ENCODE measurements around the gene CCDC171.
"Not testable (repeated sequence)": the region's sequence is repeated elsewhere in the genome, so short reads cannot be mapped to it uniquely, and the experiment has no call there.

CCDC171 gene

DNA sequence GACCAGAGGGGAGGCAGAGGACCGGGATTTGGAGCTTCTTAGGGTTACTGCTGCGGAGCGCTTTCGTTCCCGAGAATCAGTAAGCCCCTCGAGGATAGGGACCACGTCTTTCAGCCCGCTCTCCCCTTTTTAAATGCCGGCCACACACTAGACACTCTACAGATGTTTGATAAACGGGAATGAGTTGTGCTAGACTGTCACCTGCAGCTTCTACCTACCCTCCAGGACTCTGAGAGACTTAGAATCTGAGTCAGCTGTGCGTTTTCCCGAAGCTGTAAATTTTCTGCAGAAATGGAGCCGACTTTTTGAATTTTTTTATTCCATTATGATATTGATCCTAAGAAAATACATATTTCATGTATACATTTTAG lies 670 bp downstream of the CCDC171 start:
- DNase-seq (ENCODE audit: low read depth in 2 of 2): no peak

DNA sequence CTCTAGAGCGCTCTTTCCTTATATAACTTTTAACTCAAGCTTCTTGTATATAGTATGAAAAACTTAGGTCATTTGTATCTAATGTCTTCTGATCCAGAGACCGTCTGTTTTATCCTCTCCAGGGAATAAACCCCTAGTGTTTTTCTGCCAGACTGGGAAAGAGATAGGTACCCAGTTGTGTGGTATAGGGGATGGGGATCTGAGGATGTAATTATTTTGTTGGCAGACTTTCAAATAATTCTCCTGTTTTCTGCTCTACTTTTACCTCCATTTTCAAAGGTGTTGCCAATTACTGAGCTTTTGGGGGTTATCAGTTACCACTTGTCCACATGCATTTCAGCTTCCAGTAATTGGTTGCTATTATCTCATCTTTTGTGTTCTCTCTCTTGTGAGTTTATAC lies 17.9 kb downstream of the CCDC171 start:
- no peak for DNase-seq (ENCODE audit: low read depth in 2 of 2)

DNA sequence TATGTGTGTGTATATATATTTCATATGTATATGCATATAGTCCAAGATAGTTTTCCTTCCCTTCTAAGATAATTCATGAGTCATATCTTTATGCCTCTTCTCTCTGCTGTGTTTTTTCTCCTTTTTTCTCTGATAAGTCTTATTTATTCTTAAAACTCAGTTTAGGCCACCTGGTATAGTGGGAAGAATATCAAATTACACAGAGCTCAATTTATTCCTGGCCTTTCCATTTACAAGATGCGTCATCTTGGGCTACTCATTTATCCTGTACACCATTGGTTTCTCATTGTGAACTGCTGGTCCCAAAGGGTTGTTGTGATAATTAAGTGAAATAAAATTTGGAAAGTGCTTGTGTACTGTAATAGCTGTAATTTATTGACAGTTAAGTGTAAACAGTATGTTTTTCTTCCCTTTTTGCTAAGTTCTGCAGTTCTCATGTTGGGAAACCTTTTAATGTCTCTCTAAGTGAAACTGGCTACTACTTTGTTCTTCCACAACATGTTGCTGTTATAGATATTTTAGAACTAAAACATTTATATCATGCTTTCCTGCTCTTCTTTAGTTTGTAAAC lies 19.4 kb downstream of the CCDC171 start:
- DNase-seq (ENCODE audit: low read depth in 2 of 2): no peak

DNA sequence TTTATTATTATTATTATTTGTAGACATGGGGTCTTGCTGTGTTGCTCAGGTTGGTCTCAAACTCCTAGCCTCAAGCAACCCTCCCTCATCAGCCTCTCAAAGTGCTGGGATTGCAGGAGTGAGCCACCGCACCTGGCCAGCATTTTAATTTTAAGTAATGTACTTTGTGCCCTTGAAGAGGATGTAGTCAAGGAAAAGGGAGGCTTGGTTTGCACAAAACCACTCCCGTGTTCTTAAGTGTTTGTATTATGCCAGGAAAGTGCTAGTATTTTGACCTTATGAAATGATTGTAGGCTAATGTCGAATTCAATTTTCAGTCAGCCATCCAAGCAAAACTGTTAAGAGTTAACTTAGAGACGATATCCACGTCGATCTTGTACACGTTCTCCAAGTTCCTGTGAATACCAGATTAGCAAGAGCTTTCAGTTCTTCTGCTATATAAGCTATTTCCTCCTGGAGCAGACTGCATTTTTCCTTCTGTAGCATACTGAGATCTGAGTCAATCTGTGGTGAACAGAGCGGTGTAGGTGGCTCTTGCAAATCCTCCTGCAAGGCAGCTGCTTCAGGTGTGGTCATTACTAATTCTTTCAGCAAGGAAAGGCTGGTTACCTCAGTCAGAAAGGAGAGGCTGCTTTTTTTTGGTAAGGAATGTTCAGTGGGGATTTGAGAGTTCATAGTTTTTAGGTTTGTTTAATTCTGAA lies 23.7 kb downstream of the CCDC171 start:
- DNase-seq (ENCODE audit: low read depth in 2 of 2): no peak

DNA sequence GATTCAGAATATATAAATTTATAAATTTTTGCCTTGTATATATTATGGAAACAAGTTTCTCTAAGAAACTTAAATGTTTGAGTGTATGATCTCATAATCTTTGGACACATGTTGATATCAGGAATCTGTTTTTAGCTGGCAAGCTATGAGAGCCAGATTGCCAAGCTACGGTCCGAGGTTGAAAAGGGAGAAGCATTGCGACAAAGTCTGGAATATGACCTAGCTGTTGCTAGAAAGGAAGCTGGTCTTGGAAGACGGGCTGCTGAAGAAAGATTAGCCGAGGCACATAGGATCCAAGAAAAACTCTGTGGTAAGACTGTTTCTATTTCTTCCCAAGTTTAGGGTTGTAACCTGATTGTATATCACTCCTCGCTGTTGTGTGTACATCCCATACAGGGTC lies 25.9 kb downstream of the CCDC171 start:
- DNase-seq (ENCODE audit: low read depth in 2 of 2): no peak

DNA sequence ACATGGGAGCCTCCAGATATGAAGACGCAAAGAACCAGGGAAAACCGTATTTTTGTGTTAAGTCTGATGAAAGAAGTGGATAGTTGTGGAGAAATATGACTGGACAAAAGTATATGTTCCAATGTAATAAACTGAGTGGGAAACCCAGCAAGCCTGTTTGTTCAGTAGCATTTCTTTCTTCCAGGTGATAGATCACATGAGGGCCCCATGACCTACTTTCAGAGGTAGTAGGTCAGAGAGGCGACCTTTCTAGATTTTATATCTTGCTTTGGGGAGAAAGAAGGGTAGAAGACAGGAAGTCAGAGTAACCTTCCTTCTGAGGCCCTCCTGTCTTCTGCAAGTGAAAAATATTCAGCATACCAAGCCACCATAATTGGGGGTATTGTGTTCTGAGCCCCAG lies 31.5 kb downstream of the CCDC171 start:
- DNase-seq (ENCODE audit: low read depth in 2 of 2): no peak

DNA sequence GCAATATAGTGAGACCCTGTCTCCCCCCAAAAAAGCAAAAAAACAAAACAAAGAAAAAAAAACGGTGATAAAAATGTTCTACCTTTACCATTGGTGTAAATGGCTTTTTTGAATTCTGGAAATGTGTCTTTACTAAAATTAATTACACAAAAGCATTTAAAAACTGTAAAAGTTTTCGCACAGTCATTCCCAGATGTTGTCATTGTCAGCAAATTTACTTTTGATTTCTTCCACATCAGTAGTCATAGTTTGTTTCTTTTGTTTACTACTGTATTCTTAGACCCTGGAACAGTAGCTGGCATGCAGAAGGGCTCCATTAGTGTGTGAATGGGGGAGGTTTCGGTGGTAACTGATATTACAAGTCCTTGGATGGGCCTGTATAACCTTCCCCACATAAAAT lies 39.5 kb downstream of the CCDC171 start:
- DNase-seq (ENCODE audit: low read depth in 2 of 2): no peak

DNA sequence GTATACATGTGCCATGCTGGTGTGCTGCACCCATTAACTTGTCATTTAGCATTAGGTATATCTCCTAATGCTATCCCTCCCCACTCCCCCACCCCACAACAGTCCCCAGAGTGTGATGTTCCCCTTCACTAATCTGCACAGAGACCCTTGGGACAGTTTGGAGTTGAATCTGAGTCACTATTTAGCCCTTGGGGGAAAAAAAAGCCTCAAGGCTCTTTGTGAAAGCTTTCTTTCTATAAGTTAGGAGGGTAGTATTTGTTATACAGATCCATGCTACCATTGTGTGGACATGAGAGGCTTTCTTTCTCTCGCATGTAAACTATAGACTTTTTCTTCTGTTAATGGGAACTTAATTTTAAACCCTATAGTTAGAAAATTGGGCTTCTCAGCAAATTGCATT lies 40.1 kb downstream of the CCDC171 start:
- not testable (repeated sequence) for DNase-seq (ENCODE audit: low read depth in 2 of 2)

DNA sequence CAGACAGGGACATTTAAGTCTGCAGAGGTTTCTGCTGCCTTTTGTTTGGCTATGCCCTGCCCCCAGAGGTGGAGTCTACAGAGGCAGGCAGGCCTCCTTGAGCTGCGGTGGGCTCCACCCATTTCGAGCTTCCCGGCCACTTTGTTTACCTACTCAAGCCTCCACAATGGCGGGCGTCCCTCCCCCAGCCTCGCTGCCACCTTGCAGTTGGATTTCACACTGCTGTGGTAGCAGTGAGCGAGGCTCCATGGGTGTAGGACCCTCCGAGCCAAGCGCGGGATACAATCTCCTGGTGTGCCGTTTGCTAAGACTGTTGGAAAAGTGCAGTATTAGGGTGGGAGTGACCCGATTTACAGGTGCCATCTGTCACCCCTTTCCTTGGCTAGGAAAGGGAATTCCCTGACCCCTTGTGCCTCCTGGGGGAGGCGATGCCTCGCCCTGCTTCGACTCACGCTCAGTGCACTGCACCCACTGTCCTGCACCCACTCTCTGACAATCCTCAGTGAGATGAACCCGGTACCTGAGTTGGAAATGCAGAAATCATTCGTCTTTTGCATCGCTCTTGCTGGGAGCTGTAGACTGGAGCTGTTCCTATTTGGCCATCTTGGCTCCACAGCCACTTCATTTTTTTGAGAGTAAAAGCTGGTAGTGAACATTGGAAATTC lies 48.0 kb downstream of the CCDC171 start:
- not testable (repeated sequence) for DNase-seq (ENCODE audit: low read depth in 2 of 2)

DNA sequence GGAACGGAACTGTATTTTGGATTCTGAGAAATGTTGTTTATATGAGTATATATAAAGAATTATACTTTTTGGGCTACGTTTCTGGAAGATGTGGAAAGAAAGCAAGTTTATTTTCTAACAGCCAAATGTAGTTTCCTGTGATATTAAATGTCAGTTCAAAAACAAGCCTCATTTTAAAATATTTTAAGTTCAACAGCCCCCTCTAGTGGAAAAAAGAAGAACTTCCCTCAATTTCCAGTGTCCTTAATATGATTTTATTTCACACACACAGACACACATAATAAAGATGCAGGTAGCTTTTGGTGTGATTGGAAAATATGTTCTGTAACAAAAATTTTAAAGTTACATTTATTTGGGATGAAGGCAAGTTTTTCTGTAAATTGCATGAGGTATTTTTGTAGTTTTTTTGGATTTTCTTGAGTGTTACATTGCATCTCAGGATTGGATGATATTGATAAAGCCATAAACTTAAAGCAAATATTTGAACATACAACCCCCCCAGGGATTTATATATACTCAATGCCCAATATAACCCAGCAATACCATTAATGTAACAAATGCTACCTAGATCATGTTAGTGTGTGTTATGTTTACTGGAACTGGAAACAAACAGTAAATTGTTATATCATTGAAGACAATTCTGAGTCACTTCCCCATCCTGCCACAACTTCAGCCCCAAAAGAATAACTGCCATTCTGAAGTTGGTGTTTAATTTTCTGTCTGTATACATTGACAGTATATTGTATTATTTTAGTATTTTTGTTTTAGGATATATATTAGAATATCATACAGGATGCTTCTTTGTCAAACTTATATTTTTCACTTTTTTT lies 54.0 kb downstream of the CCDC171 start:
- DNase-seq (ENCODE audit: low read depth in 2 of 2): peak in 1 of 2 donors; percentile 43

DNA sequence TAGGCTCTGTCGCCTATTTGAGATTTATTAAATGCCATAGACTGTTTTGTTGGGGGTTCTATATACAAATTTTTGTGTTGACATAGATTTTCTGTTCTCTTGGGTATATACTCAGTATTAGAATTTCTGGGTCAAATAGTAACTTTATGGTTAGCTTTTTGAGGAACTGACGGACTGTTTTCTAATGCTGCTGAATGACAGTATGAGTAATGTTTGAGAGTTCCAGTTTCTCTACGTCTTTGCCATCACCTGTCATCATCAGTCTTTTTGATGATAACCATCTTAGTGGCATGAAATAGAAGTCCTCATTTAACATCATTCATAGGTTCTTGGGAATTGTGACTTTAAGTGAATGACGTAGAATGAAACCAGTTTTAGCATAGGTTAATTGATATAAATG lies 60.1 kb downstream of the CCDC171 start:
- DNase-seq (ENCODE audit: low read depth in 2 of 2): no peak

DNA sequence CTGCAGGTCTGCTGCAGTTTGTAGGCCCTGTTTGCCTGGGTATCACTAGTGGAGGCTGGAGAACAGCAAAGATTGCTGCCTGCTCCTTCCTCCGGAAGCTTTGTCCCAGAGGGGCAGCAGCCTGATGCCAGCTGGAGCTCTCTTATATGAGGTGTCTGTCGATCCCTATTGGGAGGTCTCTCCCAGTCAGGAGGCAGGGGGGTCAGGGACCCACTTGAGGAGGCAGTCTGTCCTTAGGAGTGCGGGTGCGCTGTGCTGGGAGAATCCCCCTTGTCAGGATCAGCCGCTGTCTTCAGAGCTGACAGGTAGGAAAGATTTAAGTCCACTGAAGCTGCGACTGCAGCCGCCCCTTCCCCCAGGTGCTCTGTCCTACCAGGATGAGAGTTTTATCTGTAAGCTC lies 64.9 kb downstream of the CCDC171 start:
- no peak for DNase-seq (ENCODE audit: low read depth in 2 of 2)

DNA sequence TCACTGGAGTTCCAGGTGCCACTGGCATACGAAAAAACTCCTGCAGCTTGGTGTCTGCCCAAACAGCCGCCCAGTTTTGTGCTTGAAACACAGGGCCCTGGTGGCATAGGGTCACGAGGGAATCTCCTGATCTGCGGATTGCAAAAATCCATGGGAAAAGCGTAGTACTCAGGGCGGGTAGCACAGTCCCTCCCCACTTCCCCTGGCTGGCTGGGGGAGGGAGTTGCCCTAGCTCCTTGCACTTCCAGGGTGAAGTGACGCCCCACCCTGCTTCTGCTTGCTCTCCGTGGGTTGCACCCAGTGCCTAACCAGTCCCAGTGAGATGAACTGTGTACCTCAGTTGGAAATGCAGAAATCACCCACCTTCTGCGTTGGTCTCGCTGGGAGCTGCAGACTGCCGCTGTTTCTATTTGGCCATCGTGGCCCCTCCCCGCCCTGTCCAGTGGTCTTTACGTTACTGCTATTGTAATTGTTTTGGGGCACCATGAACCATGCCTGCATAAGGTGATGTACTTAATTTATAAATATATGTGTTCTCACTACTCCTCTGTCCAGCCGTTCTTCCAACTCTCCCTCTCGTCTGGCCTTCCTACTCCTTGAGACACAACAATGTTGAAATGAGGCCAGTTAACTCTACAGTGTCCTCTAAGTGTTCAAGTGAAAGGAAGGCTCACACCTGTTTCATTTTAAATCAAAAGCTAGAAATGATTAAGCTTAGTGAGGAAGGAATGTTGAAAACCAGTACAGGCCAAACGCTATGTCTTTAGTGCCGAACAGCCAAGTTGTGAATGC lies 65.9 kb downstream of the CCDC171 start:
- DNase-seq (ENCODE audit: low read depth in 2 of 2): no peak

DNA sequence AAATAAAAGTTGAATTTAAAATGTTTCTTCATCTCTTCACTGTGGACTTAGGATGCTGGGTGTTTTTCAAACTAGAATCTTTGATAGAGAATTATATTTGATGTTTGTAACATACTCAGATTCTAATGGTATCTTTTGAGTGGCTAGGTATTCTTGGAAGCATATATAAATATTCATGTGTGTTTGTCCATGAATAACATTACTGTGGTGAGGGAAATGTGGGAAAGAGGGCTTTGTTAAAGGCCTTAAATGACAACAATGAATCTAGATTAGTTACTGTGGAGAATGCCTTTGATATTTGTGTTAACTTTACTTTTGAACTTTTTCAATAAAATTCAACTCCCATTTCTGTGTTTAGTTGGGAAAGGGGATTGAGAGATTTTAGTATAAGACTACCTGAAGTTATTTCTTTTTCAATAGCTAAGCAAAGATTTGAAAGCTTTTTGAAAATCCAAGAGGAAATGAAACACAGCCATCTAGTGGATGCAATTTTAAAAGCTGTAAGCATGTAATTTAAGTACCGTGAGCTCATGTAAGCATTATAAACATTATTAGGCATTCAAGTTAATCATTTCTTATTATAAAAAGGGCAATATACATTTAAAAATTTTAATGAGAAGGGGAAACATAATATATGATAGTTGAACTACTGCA lies 69.6 kb downstream of the CCDC171 start:
- no peak for DNase-seq (ENCODE audit: low read depth in 2 of 2)

DNA sequence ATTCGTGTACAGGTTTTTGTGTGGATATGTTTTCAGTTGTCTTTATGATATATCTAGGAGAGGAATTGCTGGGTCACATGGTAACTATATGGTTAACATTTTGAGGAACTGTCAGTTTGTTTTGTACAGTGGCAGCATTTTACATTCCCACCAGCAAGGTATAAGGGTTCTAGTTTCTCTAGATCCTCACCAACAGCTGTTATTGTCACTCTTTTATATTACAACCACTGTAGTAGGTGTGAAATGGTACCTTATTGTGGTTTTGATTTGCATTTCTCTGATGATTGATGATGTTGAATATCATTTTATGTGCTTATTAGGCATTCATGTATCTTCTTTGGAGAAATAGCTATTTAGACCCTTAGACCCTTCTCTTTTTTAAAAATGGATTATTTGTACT lies 82.9 kb downstream of the CCDC171 start:
- DNase-seq (ENCODE audit: low read depth in 2 of 2): no peak

DNA sequence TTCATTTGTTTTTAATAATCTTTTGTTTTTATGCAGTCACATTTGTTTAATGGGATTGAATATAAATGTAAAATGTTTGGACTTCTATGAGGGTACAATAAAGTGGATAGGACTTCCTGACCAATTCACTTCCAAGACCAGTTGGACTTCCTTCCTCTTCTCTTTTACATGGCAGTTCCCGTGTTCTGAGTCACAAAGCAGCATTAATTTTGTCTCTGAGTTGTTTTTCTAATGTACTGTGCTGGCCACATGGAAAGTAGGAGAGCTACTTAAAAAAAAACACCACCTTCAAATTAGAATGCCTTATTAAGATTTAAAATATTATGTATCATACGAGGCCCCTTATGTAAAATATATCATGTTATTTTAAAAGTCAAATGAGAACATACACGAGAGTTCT lies 87.3 kb downstream of the CCDC171 start:
- no peak for DNase-seq (ENCODE audit: low read depth in 2 of 2)

DNA sequence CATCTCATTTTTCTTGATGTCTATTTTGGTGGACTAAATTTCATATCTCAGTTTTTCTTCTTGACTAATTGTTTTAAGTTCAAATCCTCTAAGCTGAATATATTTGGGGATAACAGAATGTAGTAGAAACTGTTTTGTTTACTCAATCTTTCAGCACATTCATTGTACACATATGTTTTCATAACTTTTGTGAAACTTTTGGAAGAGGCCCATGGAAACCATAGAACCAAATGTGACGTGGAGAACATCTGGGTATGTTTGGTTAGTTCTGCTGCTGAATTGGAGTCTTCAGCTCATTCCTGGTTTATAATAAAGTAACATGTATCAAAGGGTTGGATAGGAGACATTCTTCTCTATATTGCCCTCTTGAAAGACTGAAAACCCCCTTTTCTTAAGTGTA lies 88.4 kb downstream of the CCDC171 start:
- no peak for DNase-seq (ENCODE audit: low read depth in 2 of 2)

DNA sequence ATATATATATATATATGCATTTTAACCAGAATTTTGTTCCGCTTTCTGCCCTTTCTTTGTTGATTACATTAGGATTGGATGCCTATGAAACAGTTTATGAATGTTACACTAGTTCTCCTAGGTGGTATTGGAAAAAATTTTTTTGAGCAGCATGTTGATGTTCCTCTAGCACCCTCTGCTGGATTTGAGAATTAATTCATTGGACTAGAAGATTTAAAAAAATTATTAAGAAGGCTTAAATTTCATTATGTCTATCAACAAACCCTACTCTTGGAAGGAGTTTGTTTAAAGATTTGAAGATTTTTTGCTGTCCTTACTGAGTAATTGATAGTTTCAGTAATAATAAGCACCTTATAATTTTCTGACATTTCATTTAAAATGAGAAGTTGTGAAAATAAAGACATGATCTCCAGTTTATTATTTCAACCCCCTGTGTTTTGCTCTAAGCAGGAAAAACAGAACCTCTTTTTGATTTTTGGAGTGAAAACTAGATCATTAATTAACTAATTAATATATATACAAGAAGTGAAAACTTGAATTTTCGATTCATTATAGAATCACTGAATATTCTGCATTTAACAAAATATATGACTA lies 89.6 kb downstream of the CCDC171 start:
- DNase-seq (ENCODE audit: low read depth in 2 of 2): no peak

DNA sequence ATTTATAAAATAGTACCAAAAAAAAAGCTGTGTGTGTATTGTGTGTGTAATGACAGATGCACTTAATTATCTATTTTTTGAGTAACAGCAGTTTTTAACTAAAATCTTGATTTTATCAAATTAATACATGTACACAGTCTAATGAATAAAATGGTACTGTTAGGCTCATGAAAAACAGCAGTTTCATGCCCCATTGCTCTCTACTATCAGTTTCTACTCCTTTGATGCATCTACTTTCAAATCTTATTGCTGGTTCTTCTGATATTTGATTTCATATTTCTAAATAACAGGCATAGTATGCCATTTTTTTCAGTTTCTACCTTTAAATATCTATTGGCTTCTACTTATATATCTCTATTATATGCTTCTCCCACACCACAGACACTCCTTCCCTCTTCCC lies 117.4 kb downstream of the CCDC171 start:
- DNase-seq (ENCODE audit: low read depth in 2 of 2): no peak

DNA sequence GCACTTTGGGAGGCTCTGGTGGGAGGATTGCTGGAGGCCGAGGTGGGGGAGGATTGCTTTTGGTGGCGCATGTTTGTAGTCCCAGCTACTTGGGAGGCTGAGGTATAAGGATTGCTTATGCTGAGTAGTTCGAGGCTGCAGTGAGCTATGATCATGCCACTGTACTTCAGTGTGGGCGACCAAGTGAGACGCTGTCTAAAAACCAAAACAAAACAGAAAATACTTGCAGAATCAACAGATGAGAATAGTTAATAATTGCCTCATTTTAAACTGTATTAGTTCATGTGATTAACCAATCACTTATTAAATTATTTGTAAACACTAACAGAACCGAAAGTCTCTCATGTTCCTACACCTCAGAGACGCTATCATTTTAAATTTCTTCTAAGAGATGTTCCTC lies 118.1 kb downstream of the CCDC171 start:
- DNase-seq (ENCODE audit: low read depth in 2 of 2): no peak

DNA sequence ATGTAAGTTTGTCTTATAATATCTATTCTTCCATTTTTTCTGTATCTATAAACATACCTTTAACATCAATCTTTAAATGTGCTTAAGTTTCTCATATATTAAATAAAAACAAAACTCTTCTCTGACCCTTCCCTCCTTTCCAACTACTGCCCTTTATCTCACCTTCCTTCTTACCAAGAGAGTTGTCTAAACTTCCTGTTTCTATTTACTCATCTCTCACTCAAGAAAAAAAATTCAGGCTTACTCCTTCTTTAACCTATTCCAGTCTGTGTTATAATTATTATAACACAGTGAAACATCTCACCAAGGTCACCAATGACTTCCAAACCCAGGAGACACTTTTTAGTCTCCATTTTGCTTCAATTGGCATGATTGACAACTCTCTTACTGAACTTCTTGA lies 140.9 kb downstream of the CCDC171 start:
- DNase-seq (ENCODE audit: low read depth in 2 of 2): no peak
